DND-41 (cell line): Measurements from ENCODE around the gene TYW5.

Experiments used
- ATAC-seq: fragments of 200-7000 bp; cut with Tn5 transposase; 3 replicates; pipeline ENCODE4 v1.9.1; 2021; ENCODE audit warnings: low read depth; ENCODE audit not compliant: insufficient read depth
- DNase-seq: peaks from one replicate; pipeline ENCODE4 v3.0.0-alpha.2; 2020
- H2AFZ ChIP-seq: 2 replicates; pipeline ENCODE4 v1.6.0; 2012; ENCODE audit warnings: low read depth, low read length
- H3K27ac ChIP-seq: 2 replicates; pipeline ENCODE4 v1.5.1; 2012; ENCODE audit warnings: low read length, inconsistent platforms
- H3K27me3 ChIP-seq: fragments of 200-600 bp; sonication (generic); 2 replicates; pipeline ENCODE4 v1.6.0; 2012; ENCODE audit warnings: low read length, mild to moderate bottlenecking, inconsistent platforms; ENCODE audit not compliant: insufficient read depth, poor library complexity
- H3K36me3 ChIP-seq: 2 replicates; pipeline ENCODE4 v1.5.1; 2012; ENCODE audit warnings: low read length, inconsistent platforms; ENCODE audit not compliant: insufficient read depth
- H3K4me1 ChIP-seq: 2 replicates; pipeline ENCODE4 v1.5.1; 2012; ENCODE audit warnings: mild to moderate bottlenecking, low read length; ENCODE audit not compliant: insufficient read depth
- H3K4me2 ChIP-seq: 2 replicates; pipeline ENCODE4 v1.6.0; 2012; ENCODE audit warnings: mild to moderate bottlenecking, moderate library complexity, low read length, inconsistent platforms; ENCODE audit not compliant: insufficient read depth
- H3K4me3 ChIP-seq, 2 experiments: fragments of 200-600 bp in 1 of 2; shearing (Covaris generic) in 1 of 2; 2 replicates each; pipeline ENCODE4 v1.5.1; 2012 to 2016; ENCODE audit warnings: inconsistent platforms in 2 of 2, low read length in 2 of 2, mild to moderate bottlenecking in 2 of 2, low read depth in 1 of 2, moderate library complexity in 1 of 2
- H3K79me2 ChIP-seq: 2 replicates; pipeline ENCODE4 v1.6.0; 2012; ENCODE audit warnings: low read length, inconsistent platforms; ENCODE audit not compliant: insufficient read depth
- H3K9ac ChIP-seq: 2 replicates; pipeline ENCODE4 v1.6.0; 2012; ENCODE audit warnings: low read depth, mild to moderate bottlenecking, inconsistent platforms, low read length, moderate library complexity
- H3K9me3 ChIP-seq: 2 replicates; pipeline ENCODE4 v1.5.1; 2012; ENCODE audit warnings: low read length, moderate library complexity, mild to moderate bottlenecking, inconsistent platforms; ENCODE audit not compliant: insufficient read depth, severe bottlenecking
- H4K20me1 ChIP-seq: 2 replicates; pipeline ENCODE4 v1.6.0; 2012; ENCODE audit warnings: low read length; ENCODE audit not compliant: insufficient read depth
- CTCF ChIP-seq: IDR thresholded peaks from 2 replicates; pipeline ENCODE4 v1.5.1; 2012; ENCODE audit warnings: borderline replicate concordance, low read length, moderate library complexity, mild to moderate bottlenecking; ENCODE audit not compliant: poor library complexity, severe bottlenecking; ENCODE audit errors: extremely low read depth
- EZH2 ChIP-seq: IDR thresholded peaks from 3 replicates; pipeline ENCODE4 v1.6.1; 2012; ENCODE audit warnings: borderline replicate concordance, low read depth, mild to moderate bottlenecking, moderate library complexity, low read length, inconsistent platforms; ENCODE audit not compliant: severe bottlenecking

The TYW5 gene

GRCh38 chr2:199946836-199947235 is 8.5 kb downstream of the TYW5 start:
- ATAC-seq, result no peak
- Histone ChIP-seq H3K27ac (no peak overlapping the region), H2AFZ (no peak overlapping the region), H3K9me3 (no peaks in the 10 kb centered on the region), H3K4me1 (peaks cover 6% of the 10 kb centered on the region; the same call in 1 of the 2 replicates), H3K4me2 (no peak overlapping the region), H3K9ac (no peak overlapping the region), H3K4me3 (no peak overlapping the region), H3K79me2 (peaks cover 30% of the 10 kb centered on the region), H3K36me3 (peaks cover 58% of the 10 kb centered on the region), H3K27me3 (no peaks in the 10 kb centered on the region), H4K20me1 (no peaks in the 10 kb centered on the region)
- DNase-seq, result no peak
- TF ChIP-seq CTCF (no peak), EZH2 (no peak)

- Histone ChIP-seq H3K4me2 (no peak overlapping the region), H4K20me1 (no peaks in the 10 kb centered on the region), H3K4me3 (no peak overlapping the region), H3K27ac (no peak overlapping the region), H3K4me1 (peaks cover 6% of the 10 kb centered on the region; the same call in 1 of the 2 replicates), H3K79me2 (peaks cover 27% of the 10 kb centered on the region), H3K36me3 (peaks cover 60% of the 10 kb centered on the region), H3K27me3 (no peaks in the 10 kb centered on the region), H3K9me3 (no peaks in the 10 kb centered on the region), H3K9ac (no peak overlapping the region), H2AFZ (no peak overlapping the region)
- TF ChIP-seq EZH2, result no peak
- TF ChIP-seq CTCF, result no peak
- no peak for DNase-seq
- no peak for ATAC-seq
Measured at GRCh38 chr2:199946196-199946595, 9.1 kb downstream of the TYW5 start.

GRCh38 chr2:199943373-199943772 is 11.9 kb downstream of the TYW5 start:
- TF ChIP-seq CTCF, result no peak
- TF ChIP-seq EZH2, result no peak
- H2AFZ ChIP-seq, result no peak overlapping the region
- ATAC-seq (no peak), DNase-seq (no peak)
- no peaks in the 10 kb centered on the region for H3K4me1 ChIP-seq
- no peak overlapping the region for H3K27ac ChIP-seq
- H3K4me2 ChIP-seq, result no peak overlapping the region
- H3K9ac ChIP-seq, result no peak overlapping the region
- no peaks in the 10 kb centered on the region for H3K27me3 ChIP-seq
- H3K9me3 ChIP-seq, result no peaks in the 10 kb centered on the region
- H3K36me3 ChIP-seq, result peaks cover 62% of the 10 kb centered on the region
- H3K4me3 ChIP-seq, result no peak overlapping the region
- H4K20me1 ChIP-seq, result no peaks in the 10 kb centered on the region
- peaks cover 9% of the 10 kb centered on the region for H3K79me2 ChIP-seq

GRCh38 chr2:199940373-199940772 is 14.9 kb downstream of the TYW5 start:
- Histone ChIP-seq H3K27me3 (no peaks in the 10 kb centered on the region), H3K27ac (no peak overlapping the region), H4K20me1 (no peaks in the 10 kb centered on the region), H3K36me3 (peaks cover 48% of the 10 kb centered on the region), H3K4me2 (no peak overlapping the region), H2AFZ (no peak overlapping the region), H3K79me2 (peaks cover 9% of the 10 kb centered on the region), H3K4me1 (no peaks in the 10 kb centered on the region), H3K4me3 (no peak overlapping the region), H3K9me3 (no peaks in the 10 kb centered on the region), H3K9ac (no peak overlapping the region)
- DNase-seq (no peak), ATAC-seq (peak; percentile 78)
- no peak for TF ChIP-seq EZH2
- TF ChIP-seq CTCF, result peak; percentile 48
